Loucy (cell line): ENCODE data around the gene SCT.

Experiments used
- H2AFZ ChIP-seq: fragments of 200-600 bp; sonication (generic); 2 replicates; pipeline ENCODE4 v1.6.0; 2016; ENCODE audit warnings: antibody characterized with exemption, mild to moderate bottlenecking, low read length, moderate library complexity
- H3F3A ChIP-seq: fragments of 200-600 bp; 2 replicates; pipeline ENCODE4 v1.6.0; 2016; ENCODE audit warnings: antibody characterized with exemption, low read depth, mild to moderate bottlenecking
- H3K27me3 ChIP-seq: fragments of 200-600 bp; sonication (generic); 2 replicates; pipeline ENCODE4 v1.6.1; 2014; ENCODE audit warnings: low read length, mild to moderate bottlenecking; ENCODE audit not compliant: insufficient read depth, poor library complexity, severe bottlenecking
- H3K36me3 ChIP-seq: fragments of 200-600 bp; sonication (generic); 2 replicates; pipeline ENCODE4 v1.6.1; 2016; ENCODE audit warnings: low read length; ENCODE audit not compliant: insufficient read depth
- H3K4me1 ChIP-seq: fragments of 200-600 bp; sonication (generic); 2 replicates; pipeline ENCODE4 v1.5.1; 2014; ENCODE audit warnings: low read length, mild to moderate bottlenecking; ENCODE audit not compliant: insufficient read depth, poor library complexity, severe bottlenecking
- H3K4me2 ChIP-seq: fragments of 200-600 bp; sonication (generic); 2 replicates; pipeline ENCODE4 v1.6.0; 2014; ENCODE audit warnings: antibody characterized with exemption, low read length, low read depth, mild to moderate bottlenecking; ENCODE audit not compliant: poor library complexity, severe bottlenecking
- H3K4me3 ChIP-seq: fragments of 200-600 bp; sonication (generic); 2 replicates; pipeline ENCODE4 v1.5.1; 2014; ENCODE audit warnings: low read length, mild to moderate bottlenecking, mixed read lengths; ENCODE audit not compliant: poor library complexity, severe bottlenecking
- H3K79me2 ChIP-seq: fragments of 200-600 bp; sonication (generic); 2 replicates; pipeline ENCODE4 v1.6.1; 2014; ENCODE audit warnings: low read length; ENCODE audit not compliant: insufficient read depth
- H3K9ac ChIP-seq: fragments of 200-600 bp; sonication (generic); 2 replicates; pipeline ENCODE4 v1.6.0; 2014; ENCODE audit warnings: mild to moderate bottlenecking, low read depth, low read length, moderate library complexity; ENCODE audit not compliant: poor library complexity, severe bottlenecking
- H3K9me2 ChIP-seq: fragments of 200-600 bp; sonication (generic); replicated peaks from 2 replicates; pipeline ENCODE4 v1.6.1; 2016; ENCODE audit warnings: low read depth, low read length, mixed read lengths
- H3K9me3 ChIP-seq: fragments of 200-600 bp; sonication (generic); 2 replicates; pipeline ENCODE4 v1.6.1; 2014; ENCODE audit warnings: mild to moderate bottlenecking, antibody characterized with exemption, low read length, low read depth; ENCODE audit not compliant: insufficient read depth
- H4K20me1 ChIP-seq: fragments of 200-600 bp; sonication (generic); 2 replicates; pipeline ENCODE4 v1.6.0; 2014; ENCODE audit warnings: antibody characterized with exemption, low read length, mild to moderate bottlenecking; ENCODE audit not compliant: insufficient read depth, poor library complexity, severe bottlenecking
- EZH2phosphoT487 ChIP-seq: fragments of 200-600 bp; IDR thresholded peaks from 2 replicates; pipeline ENCODE4 v1.6.1; 2018; ENCODE audit warnings: antibody characterized with exemption, mild to moderate bottlenecking, moderate library complexity, borderline replicate concordance
- TF ChIP-seq, protein P1 (sequence below): fragments of 200-600 bp; sonication (generic); conservative IDR thresholded peaks from 2 replicates; pipeline ENCODE4 v1.5.1; 2014; ENCODE audit warnings: mild to moderate bottlenecking, antibody characterized with exemption, low read length

The SCT gene

DNA sequence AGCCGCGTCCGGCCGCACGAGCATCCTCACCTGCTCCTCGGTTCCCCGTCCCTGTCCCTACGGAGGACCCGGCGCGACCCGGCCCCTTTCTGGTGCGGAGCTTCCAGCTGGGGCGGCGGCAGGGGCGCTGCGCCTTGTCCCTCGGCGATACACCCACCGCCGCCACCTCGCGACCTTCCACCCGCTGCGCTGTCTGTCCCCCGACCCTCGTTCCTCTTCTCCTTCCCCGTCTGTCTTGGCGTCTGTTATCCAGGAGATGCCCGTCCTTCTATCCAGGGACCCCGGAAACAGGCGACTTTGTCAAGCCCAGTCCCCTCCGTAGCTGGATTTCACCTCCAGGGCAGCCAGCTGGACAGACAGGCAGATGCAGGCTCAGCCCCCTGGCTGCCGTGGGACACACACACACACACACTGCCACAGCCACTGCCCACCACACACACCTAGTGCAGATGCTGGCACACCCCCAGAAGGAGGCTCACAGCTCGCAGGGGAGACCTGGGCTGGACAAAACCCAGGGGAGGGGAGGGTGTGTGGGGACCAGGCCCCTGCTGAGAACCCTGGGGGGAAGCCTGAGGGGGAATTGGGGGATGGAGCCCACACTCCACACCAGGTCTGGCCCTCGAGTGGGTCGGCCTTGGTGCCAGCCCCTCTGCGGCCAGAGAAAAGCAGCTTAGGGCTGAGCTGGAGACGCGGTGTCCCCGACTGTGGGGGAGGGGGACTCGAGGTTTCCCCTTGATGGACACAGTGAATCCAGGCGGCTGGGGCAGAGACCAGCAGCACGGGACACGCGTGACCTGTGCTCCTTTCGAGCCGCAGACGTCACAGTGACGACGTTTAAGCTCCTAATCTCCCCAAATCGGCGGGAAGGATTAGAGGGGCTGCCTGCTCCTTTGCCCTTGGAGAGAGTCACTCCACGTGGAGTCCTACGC lies 10.9 kb upstream of the SCT start:
- Histone ChIP-seq H3K9me3 (no peaks in the 10 kb centered on the region), H4K20me1 (no peaks in the 10 kb centered on the region), H3F3A (no peaks in the 10 kb centered on the region), H3K4me1 (no peaks in the 10 kb centered on the region), H3K9ac (no peak overlapping the region), H3K9me2 (no peaks in the 10 kb centered on the region), H2AFZ (no peak overlapping the region), H3K36me3 (no peaks in the 10 kb centered on the region; the same call in 1 of the 2 replicates), H3K4me3 (no peak overlapping the region), H3K27me3 (no peaks in the 10 kb centered on the region), H3K4me2 (no peak overlapping the region), H3K79me2 (no peaks in the 10 kb centered on the region)
- TF ChIP-seq EZH2phosphoT487 = no peak
- TF ChIP-seq, protein P1, sequence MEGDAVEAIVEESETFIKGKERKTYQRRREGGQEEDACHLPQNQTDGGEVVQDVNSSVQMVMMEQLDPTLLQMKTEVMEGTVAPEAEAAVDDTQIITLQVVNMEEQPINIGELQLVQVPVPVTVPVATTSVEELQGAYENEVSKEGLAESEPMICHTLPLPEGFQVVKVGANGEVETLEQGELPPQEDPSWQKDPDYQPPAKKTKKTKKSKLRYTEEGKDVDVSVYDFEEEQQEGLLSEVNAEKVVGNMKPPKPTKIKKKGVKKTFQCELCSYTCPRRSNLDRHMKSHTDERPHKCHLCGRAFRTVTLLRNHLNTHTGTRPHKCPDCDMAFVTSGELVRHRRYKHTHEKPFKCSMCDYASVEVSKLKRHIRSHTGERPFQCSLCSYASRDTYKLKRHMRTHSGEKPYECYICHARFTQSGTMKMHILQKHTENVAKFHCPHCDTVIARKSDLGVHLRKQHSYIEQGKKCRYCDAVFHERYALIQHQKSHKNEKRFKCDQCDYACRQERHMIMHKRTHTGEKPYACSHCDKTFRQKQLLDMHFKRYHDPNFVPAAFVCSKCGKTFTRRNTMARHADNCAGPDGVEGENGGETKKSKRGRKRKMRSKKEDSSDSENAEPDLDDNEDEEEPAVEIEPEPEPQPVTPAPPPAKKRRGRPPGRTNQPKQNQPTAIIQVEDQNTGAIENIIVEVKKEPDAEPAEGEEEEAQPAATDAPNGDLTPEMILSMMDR = no peak

DNA sequence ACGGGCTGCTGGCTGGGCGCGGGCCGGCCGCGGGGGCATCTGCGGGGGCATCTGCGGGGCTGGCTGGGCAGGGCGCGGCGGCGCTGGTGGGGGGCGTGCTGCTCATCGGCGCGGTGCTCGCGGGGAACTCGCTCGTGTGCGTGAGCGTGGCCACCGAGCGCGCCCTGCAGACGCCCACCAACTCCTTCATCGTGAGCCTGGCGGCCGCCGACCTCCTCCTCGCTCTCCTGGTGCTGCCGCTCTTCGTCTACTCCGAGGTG lies 10.3 kb upstream of the SCT start:
- TF ChIP-seq, protein P1 = no peak
- no peak for TF ChIP-seq EZH2phosphoT487
- Histone ChIP-seq H3K4me1 (no peaks in the 10 kb centered on the region), H3K36me3 (no peaks in the 10 kb centered on the region; the same call in 1 of the 2 replicates), H3K4me3 (no peak overlapping the region), H3K79me2 (no peaks in the 10 kb centered on the region), H3K9me2 (no peaks in the 10 kb centered on the region), H3K27me3 (no peaks in the 10 kb centered on the region), H3F3A (no peaks in the 10 kb centered on the region), H3K9me3 (no peaks in the 10 kb centered on the region), H3K4me2 (no peak overlapping the region), H2AFZ (no peak overlapping the region), H4K20me1 (no peaks in the 10 kb centered on the region), H3K9ac (no peak overlapping the region)

DNA sequence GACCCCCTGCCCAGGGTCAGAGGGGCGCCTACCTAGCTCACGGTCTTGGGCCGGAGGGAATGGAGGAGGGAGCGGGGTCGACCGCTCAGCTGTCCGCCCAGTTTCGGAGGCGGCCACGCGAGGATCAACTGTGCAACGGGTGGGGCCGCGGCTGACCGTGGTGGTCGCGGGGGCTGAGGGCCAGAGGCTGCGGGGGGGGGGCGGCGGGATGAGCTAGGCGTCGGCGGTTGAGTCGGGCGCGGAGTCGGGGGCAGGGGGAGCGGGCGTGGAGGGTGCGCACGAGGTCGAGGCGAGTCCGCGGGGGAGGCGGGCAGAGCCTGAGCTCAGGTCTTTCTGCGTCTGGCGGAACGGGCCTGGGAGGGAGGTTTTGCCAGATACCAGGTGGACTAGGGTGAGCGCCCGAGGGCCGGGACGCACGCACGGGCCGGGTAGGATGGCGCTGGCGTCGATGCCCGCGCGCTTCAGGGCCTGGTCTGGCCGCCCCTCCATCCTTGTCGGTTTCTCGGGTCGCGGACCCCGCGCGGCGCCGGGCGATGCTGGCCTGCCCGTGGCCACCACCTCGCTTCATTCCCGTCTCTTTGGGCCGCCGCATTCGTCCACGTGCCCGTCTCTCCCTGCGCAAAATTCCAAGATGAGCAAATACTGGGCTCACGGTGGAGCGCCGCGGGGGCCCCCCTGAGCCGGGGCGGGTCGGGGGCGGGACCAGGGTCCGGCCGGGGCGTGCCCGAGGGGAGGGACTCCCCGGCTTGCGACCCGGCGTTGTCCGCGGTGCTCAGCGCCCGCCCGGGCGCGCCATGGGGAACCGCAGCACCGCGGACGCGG lies 9.7 kb upstream of the SCT start, which contains the start of gene DRD4:
Gene DRD4, plus strand, starts transcription at position 759 of the 822 bp plus-strand sequence. Its CDS starts 36 bp downstream, at position 795.
- no peaks in the 10 kb centered on the region for H3F3A ChIP-seq
- H4K20me1 ChIP-seq = no peaks in the 10 kb centered on the region
- H3K79me2 ChIP-seq = no peaks in the 10 kb centered on the region
- no peak within 1 kb of the TSS for H2AFZ ChIP-seq
- H3K9ac ChIP-seq = no peak within 1 kb of the TSS
- no peak for TF ChIP-seq EZH2phosphoT487
- TF ChIP-seq, protein P1 = no peak
- H3K9me2 ChIP-seq = no peaks in the 10 kb centered on the region
- no peak within 1 kb of the TSS for H3K4me3 ChIP-seq
- H3K4me2 ChIP-seq = no peak within 1 kb of the TSS
- H3K27me3 ChIP-seq = no peaks in the 10 kb centered on the region
- no peaks in the 10 kb centered on the region for H3K4me1 ChIP-seq
- no peaks in the 10 kb centered on the region for H3K9me3 ChIP-seq
- H3K36me3 ChIP-seq = no peaks in the 10 kb centered on the region; the same call in 1 of the 2 replicates
